ENCODE results near the gene GLP2R.

The GLP2R gene

DNA sequence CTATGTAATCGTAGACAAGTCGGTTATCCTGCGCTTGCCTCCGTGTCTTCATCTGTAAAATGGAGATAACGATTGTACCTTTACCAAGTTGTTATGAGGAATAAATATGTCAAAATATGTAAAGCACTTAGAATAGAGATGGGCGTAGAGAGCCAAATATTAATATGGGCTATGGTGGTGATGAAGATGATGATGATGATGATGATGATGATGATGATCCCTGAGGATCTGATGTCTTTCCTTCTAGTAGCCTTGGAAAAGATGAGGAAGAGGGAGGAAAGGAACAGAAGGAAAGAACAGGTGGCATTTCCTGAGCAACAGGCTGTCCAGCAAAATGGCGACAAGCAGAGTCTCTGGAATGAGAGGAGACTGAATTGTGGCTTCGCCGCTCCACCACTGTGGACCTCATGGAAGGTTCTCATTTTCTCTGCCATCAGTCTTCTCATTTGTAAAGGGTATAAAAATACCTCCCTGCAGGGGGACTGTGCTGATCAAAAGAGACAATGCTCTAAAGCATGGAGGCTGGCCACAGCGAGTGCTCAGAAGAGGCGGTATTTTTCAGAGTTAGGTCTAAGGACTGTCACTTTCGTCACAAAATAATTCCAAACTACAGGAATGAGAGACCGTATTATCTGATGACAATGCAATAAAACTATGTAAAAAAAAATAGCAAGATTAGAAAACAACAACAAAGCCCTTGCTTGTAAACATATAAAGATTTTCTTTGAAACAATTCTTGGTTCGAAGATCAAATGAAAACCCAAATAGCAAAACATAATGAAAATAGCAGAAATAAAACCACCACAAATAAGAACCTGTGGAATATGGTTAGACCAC, 96.5 kb downstream of the GLP2R start:
- DNase-seq (ENCODE audit: low spot score) = no peak

DNA sequence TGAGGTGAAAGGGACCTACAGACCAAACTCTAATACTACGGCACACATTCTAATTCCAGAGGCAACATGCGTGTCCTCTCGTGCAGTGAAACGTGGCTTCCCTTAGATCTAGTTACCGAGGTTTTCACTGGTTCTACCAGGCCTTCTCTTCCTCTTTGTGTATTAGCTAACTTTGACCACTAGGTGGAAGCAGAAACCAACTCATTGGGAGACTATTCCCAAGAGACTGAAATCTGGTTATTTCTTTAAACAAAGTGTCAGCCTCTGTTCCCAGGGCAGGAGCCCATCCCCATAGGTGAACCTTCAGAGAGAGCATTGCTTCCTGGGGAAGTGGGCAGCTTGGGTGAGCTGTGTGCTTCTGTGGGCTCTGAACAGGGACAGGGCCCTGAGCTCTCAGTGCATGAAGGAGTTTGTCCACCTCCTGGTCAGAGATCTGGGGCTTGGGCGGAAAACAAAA, 99.0 kb downstream of the GLP2R start:
- DNase-seq (ENCODE audit: low spot score) = peak; percentile 75

GRCh38 chr17:9925457-9925856, 99.7 kb downstream of the GLP2R start:
- no peak for DNase-seq (ENCODE audit: low spot score)

DNA sequence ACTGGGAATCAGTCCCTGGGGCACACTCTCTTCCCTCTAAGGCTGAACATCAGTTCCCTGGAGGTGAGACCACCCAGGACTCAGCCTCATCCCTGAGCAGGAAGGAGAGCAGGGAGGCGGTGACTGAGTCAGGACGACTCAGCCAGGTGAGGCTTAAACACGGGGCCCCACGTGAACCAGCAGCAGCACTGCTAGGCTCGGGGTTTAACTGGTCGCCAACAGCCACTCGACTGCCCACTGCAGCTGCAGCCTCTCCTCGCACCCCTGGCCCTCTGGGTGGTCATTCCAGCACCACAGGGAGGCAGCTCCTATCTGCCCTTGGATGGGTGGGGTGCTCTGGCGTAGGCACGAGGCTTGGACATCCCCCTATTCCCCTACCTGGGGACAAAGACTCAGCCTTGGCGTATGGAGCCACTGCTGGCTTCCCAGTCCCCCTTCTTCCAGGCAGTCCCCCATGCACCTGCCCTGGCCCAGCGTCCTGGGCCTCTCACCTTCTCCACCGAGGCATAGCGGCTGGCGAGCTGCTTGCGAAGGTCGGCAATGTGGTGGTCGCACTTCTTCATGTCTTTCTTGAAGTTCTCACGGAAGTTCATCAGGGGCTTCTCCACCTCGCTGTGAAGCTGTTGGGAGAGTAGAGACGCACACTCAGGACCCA, 100.6 kb downstream of the GLP2R start:
- DNase-seq (ENCODE audit: low spot score) = no peak

DNA sequence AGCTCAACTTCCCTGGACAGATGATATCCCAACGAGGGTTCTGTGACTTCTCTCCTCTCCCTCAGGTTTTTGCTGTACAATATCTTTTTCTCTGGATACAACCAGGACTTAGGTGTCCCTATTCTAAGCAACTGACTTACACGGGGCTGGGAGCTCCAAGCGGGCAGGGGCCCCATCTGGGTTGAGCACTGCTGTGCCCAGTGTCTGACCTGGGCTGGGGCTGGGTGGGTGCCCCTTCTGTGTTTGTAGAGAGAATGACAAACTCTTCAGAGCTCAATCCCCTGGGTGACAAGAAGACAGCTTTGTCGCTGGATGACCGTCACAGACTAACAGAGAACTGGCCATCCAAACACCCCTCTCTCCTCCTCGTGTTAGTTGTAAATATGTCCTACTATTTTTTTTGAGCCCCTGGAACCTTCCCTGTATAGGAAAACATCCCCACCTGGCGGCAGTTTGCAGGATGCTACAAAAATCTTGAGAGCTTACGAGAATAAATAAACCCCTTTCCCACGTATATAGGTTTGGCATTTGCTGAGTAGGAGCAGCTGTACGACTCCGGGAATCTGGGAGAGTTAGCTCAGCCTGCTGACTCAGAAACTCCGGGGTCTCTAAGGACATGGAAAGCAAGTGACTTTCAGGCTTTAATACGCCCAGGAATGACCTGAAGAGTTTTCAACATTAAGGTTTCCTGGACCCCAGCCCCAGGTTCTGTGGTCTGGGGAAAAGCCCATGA, 103.0 kb downstream of the GLP2R start:
- DNase-seq (ENCODE audit: low spot score) = peak; percentile 74

DNA sequence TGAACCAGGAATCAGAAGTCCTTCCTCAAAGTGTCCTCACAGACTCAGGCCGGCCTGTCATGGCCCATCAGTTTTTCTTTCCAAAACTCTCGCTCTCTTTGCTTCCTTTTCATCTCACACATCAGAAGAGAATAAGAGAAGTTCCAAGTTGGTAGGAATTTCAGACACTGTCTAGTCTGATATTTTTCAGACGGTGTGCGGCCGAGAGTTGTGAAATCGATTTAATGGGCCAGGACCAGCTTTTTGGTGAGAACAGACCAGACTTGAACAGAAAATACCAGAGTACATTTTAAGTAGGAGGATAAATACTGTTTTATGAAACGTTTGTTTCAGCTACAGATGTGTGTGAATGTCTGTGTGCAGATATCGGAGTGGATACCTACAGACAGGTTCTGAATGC, 104.1 kb downstream of the GLP2R start:
- no peak for DNase-seq (ENCODE audit: low spot score)

DNA sequence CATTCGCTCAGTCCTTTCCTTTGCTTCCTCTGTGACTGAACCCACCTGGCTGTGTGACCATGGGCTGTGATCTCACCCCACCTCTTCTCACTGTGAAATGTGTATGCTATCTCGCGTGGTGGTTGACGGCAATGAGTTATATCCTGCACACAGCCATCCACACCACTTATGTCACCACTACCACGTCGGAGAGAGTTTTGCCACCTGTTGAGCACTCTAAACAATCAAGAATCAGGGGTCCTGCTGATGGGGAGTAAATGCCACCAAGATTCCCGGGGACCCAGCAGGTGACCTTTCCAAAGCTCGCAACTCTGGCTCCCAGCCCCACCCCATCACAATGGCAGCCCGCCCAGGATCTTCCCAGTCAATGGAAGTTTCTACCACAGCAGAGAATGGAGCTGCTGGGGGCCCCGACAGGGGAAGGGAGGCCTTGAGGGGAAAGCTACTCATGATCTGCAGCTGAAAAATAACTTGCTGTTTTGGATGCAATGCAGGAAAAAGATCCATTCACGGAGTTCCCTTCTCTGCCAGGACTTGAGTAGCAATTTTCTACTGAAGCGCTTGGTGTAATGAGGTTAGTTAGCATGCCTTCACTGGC, 105.5 kb downstream of the GLP2R start:
- no peak for DNase-seq (ENCODE audit: low spot score)

GRCh38 chr17:9932491-9932890, 106.8 kb downstream of the GLP2R start:
- DNase-seq (ENCODE audit: low spot score) = no peak

GRCh38 chr17:9934331-9934730, 108.6 kb downstream of the GLP2R start:
- DNase-seq (ENCODE audit: low spot score) = no peak

DNA sequence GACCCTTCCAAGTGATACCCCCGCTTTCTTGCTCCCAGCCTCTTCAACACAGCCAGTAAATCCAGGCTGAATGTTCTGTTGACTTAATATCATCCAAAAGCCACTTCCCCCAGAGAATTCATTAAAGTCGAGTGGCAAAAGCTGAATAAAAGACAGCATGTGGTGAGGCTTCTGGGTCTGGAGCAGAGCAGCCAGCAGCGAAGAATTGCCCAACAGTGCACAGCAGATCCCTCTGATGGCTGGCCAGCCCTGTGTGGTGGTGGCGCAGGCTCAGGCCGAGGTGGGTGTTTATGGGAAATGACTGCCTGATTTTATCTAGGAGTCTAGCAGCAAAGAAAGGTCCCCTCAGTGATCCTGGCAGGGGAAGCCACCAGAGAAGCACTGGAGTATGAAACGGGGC, 109.7 kb downstream of the GLP2R start:
- peak; percentile 58 for DNase-seq (ENCODE audit: low spot score)

DNA sequence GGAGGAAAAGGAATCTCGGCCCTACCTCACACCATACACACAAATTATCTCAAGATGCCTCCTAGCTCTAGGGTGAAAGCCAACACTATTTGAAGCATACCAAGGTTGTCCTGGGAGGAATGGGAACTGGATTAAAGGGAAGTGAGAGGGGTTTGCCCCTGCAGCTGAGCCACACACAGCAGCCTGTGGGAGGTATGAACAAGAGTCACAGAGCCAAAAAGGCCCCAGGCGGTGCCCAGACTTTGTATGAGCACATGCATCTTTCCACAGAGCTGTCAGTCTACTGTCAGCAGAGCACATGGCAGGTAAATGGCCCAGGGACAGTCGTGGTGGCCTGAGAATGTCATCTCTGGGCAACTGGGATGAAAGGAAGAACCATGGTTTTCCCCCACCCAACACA, 110.4 kb downstream of the GLP2R start:
- no peak for DNase-seq (ENCODE audit: low spot score)

DNA sequence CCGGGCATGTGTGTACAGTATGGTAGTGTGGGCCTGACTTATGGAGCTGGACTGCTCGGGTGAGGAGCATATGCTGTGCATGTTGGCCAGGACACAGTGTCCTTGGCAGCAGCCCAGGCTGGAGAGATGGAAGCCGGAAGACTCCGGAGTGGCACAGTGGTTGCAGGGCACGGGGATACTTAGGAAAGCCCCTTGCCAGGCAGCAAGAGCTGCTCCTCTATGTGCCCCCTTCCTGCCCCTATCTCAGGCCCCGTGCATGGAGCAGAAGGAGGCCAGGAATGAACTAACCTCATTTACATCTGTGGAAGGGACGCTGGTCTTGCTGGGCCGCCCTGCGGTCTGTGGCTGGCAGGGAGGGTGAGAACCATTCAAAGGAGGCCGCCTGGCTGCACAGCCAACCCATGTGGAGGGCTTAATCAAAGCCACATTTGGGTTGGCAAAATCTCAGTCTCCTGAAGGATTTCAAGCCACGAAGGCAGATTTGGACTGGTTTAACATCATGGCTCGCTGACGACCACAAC, 111.6 kb downstream of the GLP2R start:
- DNase-seq (ENCODE audit: low spot score) = peak; percentile 81

GRCh38 chr17:9937901-9938300, 112.2 kb downstream of the GLP2R start:
- DNase-seq (ENCODE audit: low spot score) = no peak

DNA sequence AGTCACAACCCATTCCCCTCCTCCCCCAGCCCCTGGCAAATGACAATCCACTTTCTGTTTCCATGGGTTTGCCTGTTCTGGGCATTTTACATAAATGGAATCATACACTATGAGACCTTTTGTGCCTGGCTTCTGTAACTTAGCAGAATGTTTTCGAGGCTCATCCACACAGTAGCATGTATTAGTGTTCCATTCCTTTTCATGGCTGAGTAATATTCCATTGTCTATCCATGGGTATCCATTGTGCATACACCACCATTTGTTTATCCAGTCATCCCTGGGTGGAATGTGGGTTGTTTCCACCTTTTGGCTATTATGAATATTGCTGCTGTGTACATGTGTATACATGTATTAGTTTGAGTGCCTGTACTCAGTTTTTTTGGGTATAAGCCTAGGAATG, 113.0 kb downstream of the GLP2R start:
- DNase-seq (ENCODE audit: low spot score) = no peak

GRCh38 chr17:9940841-9941240, 115.1 kb downstream of the GLP2R start:
- DNase-seq (ENCODE audit: low spot score) = no peak

- DNase-seq (ENCODE audit: low spot score) = no peak
These were observed 115.6 kb downstream of the GLP2R start for GRCh38 chr17:9941305-9941704.

Data from AG20443 (cell line).